Measurements from ENCODE around the gene SLFN12L. TPM values are rescaled to one million over a fixed set of nuclear protein-coding genes. Genes with fewer than 3 reads are reported as not detected.
"Not testable (repeated sequence)": the region's sequence is repeated elsewhere in the genome, so short reads cannot be mapped to it uniquely, and the experiment has no call there.

Gene SLFN12L
- total RNA-seq, 1 donor from 2014 or later = 109 TPM

- intact Hi-C loops (cut with micrococcal nuclease) = no loop called here
These were observed 7.7 kb upstream of the SLFN12L start for GRCh38 chr17:35545150-35545549.

GRCh38 chr17:35543856-35544255 is 6.4 kb upstream of the SLFN12L start:
- intact Hi-C loops (cut with micrococcal nuclease) = no loop called here

- intact Hi-C loops (cut with micrococcal nuclease) = no loop called here
These were observed 5.5 kb upstream of the SLFN12L start for GRCh38 chr17:35542990-35543389.

- intact Hi-C loops (cut with micrococcal nuclease) = loop anchor here (1.0 kb wide), 1 partner anchor 27 kb away; no protein-coding TSS in a partner anchor
These were observed 4.0 kb upstream of the SLFN12L start for GRCh38 chr17:35541434-35541833.

- intact Hi-C loops (cut with micrococcal nuclease) = loop anchor here (1.0 kb wide), 1 partner anchor 28 kb away; no protein-coding TSS in a partner anchor
These were observed 3.3 kb upstream of the SLFN12L start for GRCh38 chr17:35540589-35541404.

- intact Hi-C loops (cut with micrococcal nuclease) = loop anchor here (1.0 to 5.0 kb wide), 4 partner anchors 39 to 477 kb away; partner anchors contain the start of genes PEX12, RFFL and SLFN12
These were observed 2.2 kb upstream of the SLFN12L start for GRCh38 chr17:35539659-35540026.

- intact Hi-C loops (cut with micrococcal nuclease) = loop anchor here (1.0 to 5.0 kb wide), 15 partner anchors 15 to 556 kb away; partner anchors contain the start of genes AP2B1, LIG3, NLE1 and RFFL
These were observed 760 bp downstream of the SLFN12L start for GRCh38 chr17:35536664-35537171.

- intact Hi-C loops (cut with micrococcal nuclease) = loop anchor here (5.0 kb wide), 1 partner anchor 473 kb away; the partner anchor contains the start of gene RFFL
These were observed 2.1 kb downstream of the SLFN12L start for GRCh38 chr17:35535406-35535805.

- intact Hi-C loops (cut with micrococcal nuclease) = loop anchor here (5.0 kb wide), 1 partner anchor 472 kb away; the partner anchor contains the start of gene RFFL
These were observed 2.8 kb downstream of the SLFN12L start for GRCh38 chr17:35534576-35535093.

- intact Hi-C loops (cut with micrococcal nuclease) = no loop called here
These were observed 6.3 kb downstream of the SLFN12L start for GRCh38 chr17:35531160-35531559.

- intact Hi-C loops (cut with micrococcal nuclease) = no loop called here
These were observed 7.6 kb downstream of the SLFN12L start for GRCh38 chr17:35529866-35530265.

- intact Hi-C loops (cut with micrococcal nuclease) = not testable (repeated sequence)
These were observed 8.2 kb downstream of the SLFN12L start for GRCh38 chr17:35529326-35529725.

- intact Hi-C loops (cut with micrococcal nuclease) = no loop called here
These were observed 14.2 kb downstream of the SLFN12L start for GRCh38 chr17:35523296-35523695.

- intact Hi-C loops (cut with micrococcal nuclease) = loop anchor here (1.0 kb wide), 2 partner anchors 12 to 16 kb away; partner anchors contain the start of gene SLFN12L
These were observed 15.7 kb downstream of the SLFN12L start for GRCh38 chr17:35521654-35522256.

GRCh38 chr17:35521150-35521549 is 16.3 kb downstream of the SLFN12L start:
- intact Hi-C loops (cut with micrococcal nuclease) = loop anchor here (1.0 kb wide), 1 partner anchor 16 kb away; the partner anchor contains the start of gene SLFN12L

- intact Hi-C loops (cut with micrococcal nuclease) = no loop called here
These were observed 17.5 kb downstream of the SLFN12L start for GRCh38 chr17:35519906-35520442.

- intact Hi-C loops (cut with micrococcal nuclease) = no loop called here
These were observed 18.0 kb downstream of the SLFN12L start for GRCh38 chr17:35519439-35519838.

GRCh38 chr17:35518431-35518830 is 19.0 kb downstream of the SLFN12L start:
- intact Hi-C loops (cut with micrococcal nuclease) = not testable (repeated sequence)

GRCh38 chr17:35515027-35515426 is 22.5 kb downstream of the SLFN12L start:
- intact Hi-C loops (cut with micrococcal nuclease) = no loop called here

- intact Hi-C loops (cut with micrococcal nuclease) = no loop called here
These were observed 22.9 kb downstream of the SLFN12L start for GRCh38 chr17:35514564-35514963.

- intact Hi-C loops (cut with micrococcal nuclease) = no loop called here
These were observed 27.4 kb downstream of the SLFN12L start for GRCh38 chr17:35510052-35510451.
